Mucosa of descending colon (tissue), 3 donors: ENCODE measurements around the gene TNFRSF1B. TPM values are rescaled to one million over a fixed set of nuclear protein-coding genes. Genes with fewer than 3 reads are reported as not detected.

Experiments
- ATAC-seq: fragments of 200-7000 bp; cut with Tn5 transposase; one replicate; pipeline ENCODE4 v1.9.1; 2020; ENCODE audit warnings: mild to moderate bottlenecking, moderate library complexity
- DNase-seq, 3 donors: peaks; one replicate each; pipeline ENCODE4 v3.0.0-alpha.2; 2020
- H3K36me3 ChIP-seq: fragments of 200-600 bp; one replicate; pipeline ENCODE4 v1.8.0; 2021; ENCODE audit warnings: low read depth, mild to moderate bottlenecking
- H3K4me1 ChIP-seq: fragments of 200-600 bp; one replicate; pipeline ENCODE4 v1.8.0; 2021; ENCODE audit warnings: low read depth, mild to moderate bottlenecking
- H3K4me3 ChIP-seq: fragments of 200-600 bp; one replicate; pipeline ENCODE4 v1.8.0; 2021; ENCODE audit warnings: mild to moderate bottlenecking
- H3K9me3 ChIP-seq: fragments of 200-600 bp; one replicate; pipeline ENCODE4 v1.8.0; 2021; ENCODE audit warnings: mild to moderate bottlenecking
- CTCF ChIP-seq: fragments of 200-600 bp; IDR thresholded peaks from one replicate; pipeline ENCODE4 v1.8.0; 2022; ENCODE audit warnings: antibody characterized with exemption, mild to moderate bottlenecking
- intact Hi-C, 2 donors: fragments of 100-400 bp; cut with DNase I in 1 of 2; cut with micrococcal nuclease in 1 of 2; formaldehyde crosslinking; loops; one replicate each; pipeline versions ENCODE4 v1.11.0 to v1.11.1; 2022; cut with DNase I, micrococcal nuclease
- total RNA-seq, 3 donors: library from RNA; stranded (reverse); fragmentation: NEBNext Ultra II Directional in 2 of 3; extraction: Animal tissue kit (Norgen Biotek cat#: 25700) in 2 of 3; gene quantifications; one replicate each; pipeline versions ENCODE4 v1.2.1 to v1.2.4, GENCODE V29; 2021 to 2023
- donor health status: DM: no; HTN: no; CAD: no; lungs with moderate emphysema.
- donor health status: DM: no; HTN: no; CAD: no.
- donor health status: DM: no; HTN: yes; CAD: no.

TNFRSF1B gene
- total RNA-seq, 3 donors from 2014 or later = 20.3 to 39.3 (median 31.6) TPM

- peak; percentile 7 for ATAC-seq
- H3K9me3 ChIP-seq = no peaks in the 10 kb centered on the region
- DNase-seq = peak in 2 of 3 donors; percentile 47 to 73
- H3K4me3 ChIP-seq = no peak overlapping the region
- H3K4me1 ChIP-seq = peaks cover 19% of the 10 kb centered on the region
- H3K36me3 ChIP-seq = no peaks in the 10 kb centered on the region
- no peak for TF ChIP-seq CTCF
- intact Hi-C loops = no loop called here
These were observed 13.5 kb downstream of the TNFRSF1B start for GRCh38 chr1:12180315-12180714.

- Histone ChIP-seq H3K4me1 (peaks cover 24% of the 10 kb centered on the region), H3K9me3 (no peaks in the 10 kb centered on the region), H3K4me3 (no peak overlapping the region), H3K36me3 (no peaks in the 10 kb centered on the region)
- ATAC-seq = no peak
- intact Hi-C loops = no loop called here
- DNase-seq = no peak
- no peak for TF ChIP-seq CTCF
These were observed 14.1 kb downstream of the TNFRSF1B start for GRCh38 chr1:12180903-12181302.

- no peaks in the 10 kb centered on the region for H3K9me3 ChIP-seq
- intact Hi-C loops = no loop called here
- no peak overlapping the region for H3K4me3 ChIP-seq
- no peaks in the 10 kb centered on the region for H3K36me3 ChIP-seq
- DNase-seq = no peak
- no peak for ATAC-seq
- H3K4me1 ChIP-seq = peaks cover 25% of the 10 kb centered on the region
- no peak for TF ChIP-seq CTCF
These were observed 14.8 kb downstream of the TNFRSF1B start for GRCh38 chr1:12181568-12181967.

GRCh38 chr1:12182410-12182984 lies 15.7 kb downstream of the TNFRSF1B start:
- DNase-seq = no peak
- intact Hi-C loops = no loop called here
- H3K4me3 ChIP-seq = no peak overlapping the region
- ATAC-seq = no peak
- TF ChIP-seq CTCF = no peak
- peaks cover 20% of the 10 kb centered on the region for H3K4me1 ChIP-seq
- H3K9me3 ChIP-seq = no peaks in the 10 kb centered on the region
- H3K36me3 ChIP-seq = no peaks in the 10 kb centered on the region

- Histone ChIP-seq H3K4me1 (peaks cover 15% of the 10 kb centered on the region), H3K36me3 (no peaks in the 10 kb centered on the region), H3K9me3 (no peaks in the 10 kb centered on the region), H3K4me3 (no peak overlapping the region)
- TF ChIP-seq CTCF = no peak
- no peak for ATAC-seq
- intact Hi-C loops = no loop called here
- DNase-seq = peak in 1 of 3 donors; percentile 45
These were observed 16.5 kb downstream of the TNFRSF1B start for GRCh38 chr1:12183095-12183794.
